Mammary epithelial cell (primary cell): ENCODE results near the gene UTY.

Experiments
- EZH2 ChIP-seq: IDR thresholded peaks from 2 replicates; pipeline ENCODE4 v1.6.1; 2012; ENCODE audit warnings: low read length, inconsistent platforms, borderline replicate concordance
- TF ChIP-seq, protein P1 (sequence below), 2 donors: IDR thresholded peaks in 1 of 2; conservative IDR thresholded peaks in 1 of 2; 2 replicates each; pipeline ENCODE4 v1.5.1; 2011 to 2012; ENCODE audit warnings: inconsistent platforms in 2 of 2, low read length in 2 of 2, mild to moderate bottlenecking in 2 of 2, control low read depth in 1 of 2, low read depth in 1 of 2; ENCODE audit not compliant: insufficient read depth in 1 of 2; ENCODE audit errors: extremely low read depth in 1 of 2

GRCh38 chrY:13492408-13492807 is 12.6 kb upstream of the UTY start:
- TF ChIP-seq, protein P1, sequence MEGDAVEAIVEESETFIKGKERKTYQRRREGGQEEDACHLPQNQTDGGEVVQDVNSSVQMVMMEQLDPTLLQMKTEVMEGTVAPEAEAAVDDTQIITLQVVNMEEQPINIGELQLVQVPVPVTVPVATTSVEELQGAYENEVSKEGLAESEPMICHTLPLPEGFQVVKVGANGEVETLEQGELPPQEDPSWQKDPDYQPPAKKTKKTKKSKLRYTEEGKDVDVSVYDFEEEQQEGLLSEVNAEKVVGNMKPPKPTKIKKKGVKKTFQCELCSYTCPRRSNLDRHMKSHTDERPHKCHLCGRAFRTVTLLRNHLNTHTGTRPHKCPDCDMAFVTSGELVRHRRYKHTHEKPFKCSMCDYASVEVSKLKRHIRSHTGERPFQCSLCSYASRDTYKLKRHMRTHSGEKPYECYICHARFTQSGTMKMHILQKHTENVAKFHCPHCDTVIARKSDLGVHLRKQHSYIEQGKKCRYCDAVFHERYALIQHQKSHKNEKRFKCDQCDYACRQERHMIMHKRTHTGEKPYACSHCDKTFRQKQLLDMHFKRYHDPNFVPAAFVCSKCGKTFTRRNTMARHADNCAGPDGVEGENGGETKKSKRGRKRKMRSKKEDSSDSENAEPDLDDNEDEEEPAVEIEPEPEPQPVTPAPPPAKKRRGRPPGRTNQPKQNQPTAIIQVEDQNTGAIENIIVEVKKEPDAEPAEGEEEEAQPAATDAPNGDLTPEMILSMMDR (conservative IDR thresholded peaks at IDR 0.05 in 1 of 2, IDR thresholded peaks at IDR 0.05 in 1 of 2; ENCODE audit: extremely low read depth in 1 of 2, insufficient read depth in 1 of 2, low read depth in 1 of 2, low read length in 2 of 2) = no peak
- TF ChIP-seq EZH2 = no peak
